GM18907 (cell line): Measurements from ENCODE around the gene CCN2.
A peak's percentile ranks its signal among the peaks of the same experiment; 100 is the strongest.
"Not testable (repeated sequence)": the region's sequence is repeated elsewhere in the genome, so short reads cannot be mapped to it uniquely, and the experiment has no call there.

Experiments
- ATAC-seq: cut with Tn5 transposase; IDR thresholded peaks from one replicate; pipeline ENCODE4 v1.9.1; 2021; ENCODE audit warnings: mild to moderate bottlenecking, moderate library complexity; ENCODE audit not compliant: unreplicated experiment

CCN2 gene

DNA sequence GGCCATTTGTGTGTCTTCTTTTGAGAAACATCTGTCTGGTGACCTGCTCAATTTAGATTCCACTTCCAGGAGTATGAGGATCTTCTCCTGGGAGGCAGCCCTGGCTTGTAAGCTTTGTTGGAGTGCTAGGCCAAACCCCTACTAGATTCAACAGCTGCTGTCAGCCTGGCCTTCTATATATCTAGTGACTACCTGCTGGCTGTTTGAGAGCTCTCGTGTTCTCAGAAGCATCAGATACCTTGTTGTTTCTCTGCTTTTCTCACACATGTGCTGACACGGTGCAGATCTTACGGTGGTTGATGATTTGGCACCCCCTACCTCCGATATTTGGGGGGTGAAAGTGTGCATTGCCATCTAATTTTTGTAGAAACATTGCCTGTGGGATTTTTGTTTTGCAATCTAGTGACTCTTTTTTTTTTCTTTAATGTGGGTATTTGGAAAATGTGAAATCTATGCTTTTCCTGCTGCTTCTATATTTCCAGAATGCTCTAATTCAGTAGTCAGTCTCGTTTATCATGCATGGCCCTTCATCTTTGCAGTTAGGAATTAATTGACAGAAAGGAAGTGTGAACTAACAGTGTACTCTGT is 4.7 kb downstream of the CCN2 start:
- ATAC-seq, result no peak

DNA sequence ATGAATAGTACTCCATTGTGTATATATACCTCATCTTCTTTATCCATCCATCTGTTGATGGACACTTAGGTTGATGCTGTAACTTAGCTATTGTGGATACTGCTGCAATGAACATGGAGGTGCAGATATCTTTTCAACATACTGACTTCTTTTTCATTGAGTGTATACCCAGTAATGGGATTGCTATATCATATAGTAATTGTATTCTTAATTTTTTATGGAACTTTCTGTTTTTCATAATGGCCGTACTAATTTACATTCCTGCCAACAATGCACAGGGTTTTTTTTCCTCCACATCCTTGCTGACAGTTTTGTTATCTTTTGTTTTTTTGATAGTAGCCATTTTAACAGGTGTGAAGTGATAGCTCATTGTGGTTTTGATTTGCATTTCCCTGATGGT is 5.2 kb downstream of the CCN2 start:
- ATAC-seq, result no peak

DNA sequence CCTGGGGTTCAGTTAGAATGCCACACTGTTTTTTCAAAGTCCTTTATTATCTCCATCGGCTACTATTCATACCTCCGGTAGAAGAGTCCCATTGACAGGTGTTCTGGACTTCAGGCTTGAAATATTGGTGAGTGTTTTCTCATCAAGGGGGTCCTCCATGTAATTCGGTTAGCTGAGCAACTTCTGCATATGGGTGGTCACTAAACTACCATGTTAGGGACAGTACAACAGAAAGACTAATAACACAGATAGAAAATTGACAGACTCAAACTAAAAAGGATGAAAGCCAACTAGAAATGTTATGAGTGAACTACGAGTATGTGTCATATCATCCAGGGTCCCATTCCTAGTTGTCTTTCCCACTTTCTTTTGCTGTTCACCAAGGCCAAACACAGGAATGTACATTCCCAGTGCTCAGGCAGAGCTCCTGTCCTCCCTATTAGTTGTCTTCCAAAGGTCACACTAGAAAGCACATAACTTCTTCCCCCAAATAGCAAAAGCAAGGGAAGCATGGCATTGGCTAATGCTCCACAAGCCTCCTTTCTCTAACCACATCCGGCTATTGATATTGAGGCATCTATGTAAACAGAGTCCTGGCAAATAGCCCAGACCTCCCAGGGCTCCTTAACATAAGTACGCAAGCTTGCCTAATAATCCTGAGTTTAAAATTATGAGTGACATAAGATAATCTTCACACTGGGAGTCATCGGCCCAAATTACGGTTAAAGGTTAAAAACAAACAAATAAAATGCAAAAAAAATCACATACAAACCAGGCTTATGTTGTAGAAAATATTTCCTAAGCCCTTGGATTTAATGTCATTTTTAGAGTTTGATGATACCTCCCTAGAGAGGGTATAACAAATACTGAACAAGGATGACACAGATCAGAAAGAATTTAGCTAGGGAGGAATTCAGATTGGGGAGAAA is 13.2 kb downstream of the CCN2 start:
- ATAC-seq, result no peak

DNA sequence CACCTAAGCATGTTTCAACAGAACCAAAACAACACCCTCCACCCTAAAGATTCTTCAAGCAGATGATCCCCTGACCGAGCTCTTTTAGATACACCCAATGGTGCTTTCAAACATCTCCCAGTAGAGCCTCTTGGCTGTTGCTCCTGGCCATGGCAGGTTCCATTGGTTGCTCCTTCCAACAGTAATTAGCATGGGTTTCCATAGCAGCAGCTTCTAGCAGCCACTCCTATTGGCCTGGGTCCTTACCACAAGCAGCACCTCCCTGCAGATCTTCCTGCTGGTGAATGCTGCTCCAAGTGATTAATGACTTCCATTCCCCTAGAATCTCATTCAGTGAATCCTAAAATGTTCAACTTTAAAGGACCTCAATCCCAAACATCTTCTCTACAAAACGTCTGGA is 13.9 kb downstream of the CCN2 start:
- no peak for ATAC-seq

DNA sequence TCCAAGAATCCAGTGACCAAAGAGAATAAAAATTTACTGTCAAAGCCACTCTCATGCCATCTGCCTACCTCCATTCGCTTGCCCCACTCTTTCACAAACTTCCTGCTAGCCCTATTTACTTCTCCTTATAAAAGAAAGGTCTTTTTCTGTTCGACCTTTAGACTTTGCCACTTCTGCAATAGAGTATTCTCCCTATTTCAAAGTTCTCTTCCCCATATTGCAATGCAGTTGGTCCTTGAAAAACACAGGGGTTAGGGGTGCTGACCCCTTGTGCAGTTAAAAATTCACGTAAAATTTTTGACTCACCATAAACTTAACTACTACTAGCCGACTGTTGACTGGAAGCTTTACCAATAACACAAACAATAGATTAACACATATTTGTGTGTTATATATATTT is 15.0 kb downstream of the CCN2 start:
- no peak for ATAC-seq

DNA sequence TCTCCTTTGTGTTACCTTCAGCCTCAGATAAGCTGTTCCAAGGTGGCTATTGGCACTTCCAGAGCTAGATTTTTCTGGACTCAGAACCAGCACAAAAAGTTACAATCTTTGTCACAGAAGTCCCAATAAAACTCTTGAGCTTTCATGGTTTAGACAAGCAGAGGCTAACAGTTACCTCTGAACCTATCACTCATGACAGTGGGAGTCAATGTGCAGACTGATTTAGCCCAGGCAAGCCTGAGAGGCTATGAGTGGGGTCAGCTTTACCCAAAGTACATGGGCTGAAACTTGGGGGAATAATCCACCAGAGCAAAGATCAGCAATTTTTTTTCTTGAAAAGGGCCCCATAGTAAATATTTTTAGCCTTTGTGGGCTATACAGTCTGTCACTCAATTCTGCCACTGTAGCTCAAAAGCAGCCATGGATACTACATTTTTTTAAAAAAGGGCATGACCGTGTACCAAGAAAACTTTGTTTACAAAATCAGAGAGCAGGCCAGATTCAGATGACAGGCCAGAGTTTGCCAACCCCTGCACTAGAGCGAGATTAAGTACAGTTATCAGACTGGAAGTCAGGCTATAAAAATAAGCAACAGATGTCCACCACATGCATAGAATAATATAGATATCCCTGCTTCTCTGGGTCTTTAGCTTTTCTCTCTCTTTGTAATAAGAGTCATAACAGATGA is 20.0 kb downstream of the CCN2 start:
- ATAC-seq, result no peak

DNA sequence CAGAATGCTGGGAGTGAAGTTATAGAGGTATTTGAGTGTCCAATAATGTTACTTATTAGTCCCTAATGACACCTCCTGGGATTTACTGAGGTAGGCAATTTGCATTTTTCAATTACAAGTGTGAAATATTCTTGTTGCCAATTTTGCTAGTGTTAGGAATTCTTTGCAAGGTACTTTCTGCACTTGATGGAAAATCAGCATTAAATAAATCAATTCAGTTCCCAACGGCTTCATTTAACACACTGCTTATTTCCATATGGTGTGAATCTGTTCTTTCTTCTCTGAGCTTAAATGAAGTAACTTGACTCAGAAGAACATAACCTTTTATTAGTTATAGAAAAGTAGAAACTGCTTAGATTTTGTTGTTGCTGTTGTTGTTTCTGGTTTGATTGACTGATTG is 21.2 kb downstream of the CCN2 start:
- no peak for ATAC-seq

DNA sequence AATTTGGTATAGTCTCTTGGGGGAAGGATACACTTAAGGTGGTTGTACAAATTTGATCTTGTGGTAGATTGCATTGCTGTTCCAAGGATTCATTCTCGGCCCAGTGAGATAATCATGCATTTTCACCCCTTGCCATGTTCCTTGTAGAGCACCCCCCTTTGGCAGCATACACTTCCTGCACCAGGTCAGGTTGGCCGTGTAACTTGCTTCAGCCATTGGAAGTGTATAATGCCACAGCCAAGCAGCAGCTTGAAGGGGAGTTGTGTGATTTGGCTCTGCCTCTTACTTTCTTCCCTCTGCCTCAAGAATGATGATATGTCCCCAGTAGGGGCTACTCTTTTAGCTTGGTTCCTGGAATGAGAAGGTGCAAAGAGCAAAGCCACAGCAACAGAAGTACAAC is 21.9 kb downstream of the CCN2 start:
- no peak for ATAC-seq

DNA sequence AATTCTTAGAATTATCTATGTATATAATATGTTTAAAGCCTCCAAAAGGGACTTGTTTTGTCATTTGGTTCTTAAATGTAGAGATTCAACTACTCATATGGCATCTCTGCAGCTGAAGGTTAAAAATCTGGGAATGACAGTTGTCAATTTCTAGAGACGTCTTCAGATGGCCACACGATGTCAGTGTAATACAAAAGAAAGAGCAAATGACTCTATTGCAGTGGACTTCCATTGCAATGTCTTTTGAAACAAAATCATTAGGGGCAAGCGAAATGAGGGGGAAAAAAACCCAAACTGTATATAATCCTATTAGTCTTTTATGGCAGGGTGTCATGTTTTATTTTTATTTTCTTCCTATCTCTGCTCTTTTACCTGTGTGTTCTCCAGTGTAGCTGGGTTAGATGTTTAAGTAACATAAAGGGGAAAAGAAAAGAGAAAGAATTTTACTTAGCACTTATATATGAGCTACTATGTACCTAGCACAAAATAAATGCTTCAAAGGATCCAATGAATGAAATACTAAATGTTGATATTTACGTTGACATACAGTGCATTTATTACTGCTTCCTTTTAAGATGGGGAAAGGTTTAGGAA is 26.2 kb downstream of the CCN2 start:
- no peak for ATAC-seq

DNA sequence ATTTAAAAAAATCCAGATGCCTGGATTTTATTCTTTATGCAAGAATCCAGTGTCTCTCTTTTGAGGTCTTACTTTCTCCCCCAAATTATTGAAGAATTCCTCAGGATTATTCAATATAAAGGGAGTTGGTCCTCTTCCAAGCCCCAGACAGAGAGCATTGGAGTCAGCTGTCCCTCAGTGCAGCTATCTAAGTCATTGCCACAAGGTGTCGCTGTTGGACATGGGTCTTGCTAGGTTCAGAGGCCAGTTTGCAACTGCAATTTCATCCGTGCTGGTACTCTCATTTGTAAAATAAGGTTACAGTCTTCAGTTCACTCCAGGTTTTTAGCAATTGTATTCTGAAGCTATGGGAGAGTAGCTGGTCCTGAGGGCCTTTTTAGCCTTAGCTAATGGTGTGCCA is 27.8 kb downstream of the CCN2 start:
- peak; percentile 59 for ATAC-seq

DNA sequence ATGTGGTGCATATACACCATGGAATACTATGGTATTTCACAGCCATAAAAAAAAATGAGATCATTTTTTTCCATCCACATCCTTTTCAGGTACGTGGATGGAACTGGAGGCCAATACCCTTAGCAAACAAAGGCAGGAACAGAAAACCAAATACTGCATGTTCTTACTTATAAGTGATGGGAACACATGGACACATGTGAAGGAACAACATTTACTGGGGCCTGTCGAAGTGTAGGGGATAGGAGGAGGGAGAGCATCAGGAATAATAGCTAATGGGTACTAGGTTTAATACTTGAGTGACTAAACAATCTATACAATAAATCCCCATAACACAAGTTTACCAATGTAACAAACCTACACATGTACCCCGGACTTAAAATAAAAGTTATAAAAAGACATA is 30.5 kb downstream of the CCN2 start:
- ATAC-seq, result no peak

DNA sequence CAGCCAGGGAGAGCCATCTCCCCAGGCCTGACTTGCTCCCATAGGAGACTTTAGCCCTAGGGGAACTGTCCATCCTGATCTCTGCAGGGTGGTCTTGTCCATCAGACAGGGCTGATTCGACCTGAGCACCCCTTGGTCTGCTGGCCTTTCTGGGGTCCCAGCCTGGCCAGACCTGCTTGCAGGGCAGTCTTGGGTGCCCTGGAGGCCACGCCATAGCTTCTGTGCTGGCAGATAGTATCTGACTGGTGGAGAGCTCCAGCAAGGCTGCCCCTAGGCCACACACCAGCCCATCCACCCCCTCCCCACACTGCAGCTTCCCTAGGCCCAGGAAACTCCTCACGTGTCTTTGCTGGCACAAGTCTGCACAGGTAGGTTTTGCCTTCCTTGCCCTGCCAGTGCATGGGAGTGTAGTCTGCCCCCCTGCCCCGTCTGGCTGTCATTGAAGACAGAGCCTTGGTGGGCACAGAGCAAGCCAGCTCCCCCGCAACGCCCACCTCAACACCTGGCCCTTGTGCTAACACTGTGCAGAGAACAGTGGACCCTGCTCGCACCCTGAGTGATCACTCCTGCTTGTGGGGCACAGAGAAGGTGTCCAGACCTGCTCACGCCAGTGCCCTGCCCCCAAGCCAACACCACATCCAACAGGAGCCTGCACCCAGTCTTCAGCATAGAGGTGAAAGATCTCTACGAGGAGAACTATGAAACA is 32.4 kb downstream of the CCN2 start:
- no peak for ATAC-seq

DNA sequence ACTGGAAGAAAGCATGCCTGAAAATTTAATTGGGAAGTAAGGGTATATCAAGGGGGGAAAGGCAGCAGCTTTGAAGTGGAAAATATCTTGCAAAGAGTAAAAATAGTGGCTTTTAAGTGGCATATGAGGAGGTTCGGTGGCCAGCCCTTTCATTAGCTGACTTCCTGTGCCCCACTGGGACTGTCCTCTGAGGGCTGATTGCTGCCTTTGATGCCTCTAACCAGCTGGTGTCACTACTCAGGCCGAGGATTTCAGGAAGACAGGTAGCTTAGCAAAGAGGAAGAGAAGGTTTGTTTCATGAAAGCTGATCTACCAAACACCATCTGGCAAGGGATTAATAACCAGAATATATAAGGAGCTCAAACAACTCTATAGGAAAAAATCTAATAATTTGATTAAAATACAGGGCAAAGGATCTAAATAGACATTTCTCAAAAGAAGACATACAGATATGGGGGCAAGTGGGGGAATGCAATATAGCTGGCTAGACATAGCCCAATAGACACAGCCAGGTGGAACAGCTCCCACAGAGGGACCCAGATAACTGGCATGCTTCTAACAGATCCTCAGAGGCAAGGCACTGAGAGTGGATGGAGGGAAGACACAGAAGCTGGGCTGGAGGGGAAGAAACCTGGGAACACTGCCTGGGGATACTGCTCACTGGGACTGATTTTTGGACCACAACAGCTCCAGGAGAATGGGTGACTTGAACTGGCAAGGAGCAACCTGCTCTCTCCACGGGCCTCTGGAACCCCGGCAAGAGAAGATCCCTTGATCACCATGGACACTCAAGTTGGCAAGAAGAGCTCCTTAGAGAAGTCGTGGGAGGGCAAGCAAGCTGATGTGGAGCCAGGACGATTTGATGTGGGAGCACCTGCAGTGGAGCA is 33.2 kb downstream of the CCN2 start:
- ATAC-seq, result no peak

DNA sequence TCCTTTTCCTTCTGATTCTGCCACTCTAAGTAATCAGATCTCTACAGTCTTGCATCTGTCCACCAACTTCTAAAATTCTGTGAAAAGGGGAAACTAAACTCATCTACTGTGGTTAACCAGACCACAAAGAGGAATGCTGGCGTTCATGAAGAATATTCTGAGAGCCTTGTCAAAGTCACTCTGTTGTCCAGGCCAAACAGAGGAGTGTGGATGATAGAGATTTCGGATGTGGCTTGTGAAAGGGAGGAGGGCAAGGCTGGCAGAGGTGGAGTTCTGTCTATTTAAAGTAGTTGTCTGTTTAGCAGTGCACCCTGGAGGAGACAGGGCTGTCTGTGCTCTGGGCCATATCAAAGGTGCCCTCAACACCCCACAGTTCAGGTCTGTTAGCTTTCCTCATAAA is 33.9 kb downstream of the CCN2 start:
- ATAC-seq, result no peak

DNA sequence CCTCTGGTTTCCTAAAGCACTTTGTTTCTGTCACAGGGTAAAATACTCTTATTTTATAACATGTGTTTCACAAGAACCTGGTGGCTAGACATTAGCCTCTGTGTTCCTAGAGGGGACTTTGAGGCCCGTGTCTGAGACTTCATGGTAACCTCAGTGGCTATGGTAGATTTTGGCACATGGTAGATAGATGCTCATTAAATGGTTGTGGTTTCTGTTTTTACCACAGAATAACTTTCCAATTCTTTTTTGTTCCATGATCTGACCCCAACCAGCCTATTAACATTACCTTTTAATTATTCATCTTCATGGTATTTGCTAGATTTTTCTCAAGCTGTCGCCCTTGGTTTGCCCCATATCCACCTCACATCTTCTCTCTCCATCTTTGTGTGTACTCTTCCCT is 34.3 kb downstream of the CCN2 start:
- ATAC-seq, result no peak

DNA sequence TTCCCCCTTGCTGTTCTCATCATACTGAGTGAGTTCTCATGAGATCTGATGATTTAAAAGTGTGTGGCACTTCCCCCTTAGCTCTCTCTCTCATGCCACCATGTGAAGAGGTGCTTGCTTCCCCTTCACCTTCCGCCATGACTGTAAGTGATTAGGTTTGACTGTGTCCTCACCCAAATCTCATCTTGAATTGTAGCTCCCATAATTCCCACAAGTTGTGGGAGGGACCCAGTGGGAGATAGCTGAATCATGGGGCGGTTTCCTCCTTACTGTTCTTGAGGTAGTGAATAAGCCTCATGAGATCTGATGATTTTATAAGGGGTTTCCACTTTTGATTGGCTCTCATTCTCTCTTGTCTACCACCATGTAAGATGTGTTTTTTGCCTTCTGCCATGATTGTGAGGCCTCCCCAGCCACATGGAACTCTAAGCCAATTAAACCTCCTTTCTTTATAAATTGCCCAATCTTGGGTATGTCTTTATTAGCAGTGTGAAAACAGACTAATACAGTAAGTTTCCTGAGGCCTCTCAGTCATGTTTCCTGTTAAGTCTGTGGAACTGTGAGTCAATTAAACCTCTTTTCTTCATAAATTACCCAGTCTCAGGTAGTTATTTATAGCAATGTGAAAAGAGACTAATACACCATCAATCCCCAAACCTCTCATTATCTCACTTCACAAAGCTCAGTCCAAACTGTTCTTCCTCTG is 34.9 kb downstream of the CCN2 start:
- ATAC-seq, result not testable (repeated sequence)

DNA sequence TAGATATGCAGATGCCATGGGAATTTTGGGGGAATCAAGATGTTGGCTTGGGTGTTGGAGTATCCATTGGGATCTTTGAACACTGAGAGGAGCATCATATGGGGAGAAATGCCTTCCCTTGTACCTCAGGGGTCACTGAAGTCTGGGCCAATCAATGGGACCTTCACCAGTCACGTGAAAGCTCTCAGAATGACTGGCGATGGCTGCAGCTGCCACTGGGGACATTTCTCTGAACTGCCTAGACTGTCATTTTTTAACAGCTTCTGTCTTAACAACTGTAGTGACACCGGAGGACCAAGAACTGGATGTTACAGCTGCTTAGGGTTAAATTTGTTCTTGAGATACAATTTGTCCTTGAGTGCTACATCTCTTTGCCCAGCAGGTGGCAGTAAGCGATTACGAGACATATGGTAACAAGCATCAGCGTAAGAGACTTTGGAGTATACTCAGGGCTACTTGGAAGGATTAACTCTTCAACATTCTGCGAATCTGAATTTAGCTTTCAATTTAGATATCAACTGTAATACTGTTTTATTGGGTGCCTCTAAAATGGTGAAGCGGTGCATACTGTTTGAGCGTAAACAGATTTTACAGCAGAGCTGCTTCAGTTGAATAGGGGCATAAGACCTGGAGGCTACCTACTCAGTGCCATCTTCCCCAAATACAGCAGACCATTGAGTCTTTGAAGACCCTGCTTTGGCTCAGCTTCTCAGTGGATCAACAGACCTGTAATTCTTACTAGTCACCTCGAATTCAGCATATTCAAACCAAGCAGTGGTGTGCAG is 36.0 kb downstream of the CCN2 start:
- peak; percentile 78 for ATAC-seq

DNA sequence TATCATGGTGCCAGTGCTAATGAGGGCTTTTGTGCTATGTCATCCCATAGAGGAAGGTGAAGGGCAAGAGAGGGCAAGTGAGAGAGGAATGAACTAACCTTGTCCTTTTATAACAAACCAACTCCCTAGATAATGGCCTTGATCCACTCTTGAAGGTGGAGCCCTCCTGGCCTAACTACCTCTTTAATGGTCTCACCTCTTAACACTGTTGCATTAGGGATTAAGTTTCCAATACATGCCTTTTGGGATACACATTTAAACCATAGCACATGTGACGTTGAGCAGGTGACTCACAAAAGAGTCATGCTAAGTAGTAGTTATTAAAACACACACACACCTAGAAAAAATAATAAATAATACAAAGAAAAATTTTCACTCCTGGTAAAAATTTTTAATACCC is 36.9 kb downstream of the CCN2 start:
- ATAC-seq, result no peak

DNA sequence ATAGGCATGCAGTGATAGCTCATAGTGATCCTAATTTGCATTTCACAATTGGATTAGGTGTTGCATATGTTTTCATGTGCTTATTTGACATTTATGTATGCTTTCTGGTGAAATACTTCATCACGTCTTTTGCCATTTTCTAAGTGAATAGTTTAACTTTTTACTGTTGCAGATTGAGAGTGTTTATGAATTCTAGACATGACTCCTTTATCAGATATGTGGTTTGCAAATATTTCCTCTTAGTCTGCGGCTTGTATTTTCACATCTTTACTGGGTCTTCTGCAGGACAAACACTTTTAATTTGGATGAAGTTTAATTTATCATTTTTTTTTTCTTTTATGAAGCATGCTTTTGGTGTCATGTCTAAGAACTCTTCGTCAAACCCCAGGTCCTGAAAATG is 39.2 kb downstream of the CCN2 start:
- no peak for ATAC-seq
